ENCODE measurements around the gene MTHFSD. TPM values are rescaled to one million over a fixed set of nuclear protein-coding genes. Genes with fewer than 3 reads are reported as not detected.

MTHFSD gene
- polyA plus RNA-seq, 1 donor (not counting 4 experiments of a cell fraction or from before 2014, with no cell fraction given) = 14.7 TPM

GRCh38 chr16:86480444-86480843, 74.6 kb downstream of the MTHFSD start:
- Histone ChIP-seq H3K9ac (ENCODE audit: control insufficient read depth, extremely low read depth, insufficient read depth, low read length) (no peak overlapping the region), H3K36me3 (ENCODE audit: control insufficient read depth in 2 of 2, extremely low read depth in 1 of 2, insufficient read depth in 2 of 2, low read length in 2 of 2) (no peaks in the 10 kb centered on the region), H4K20me1 (ENCODE audit: control insufficient read depth, extremely low read depth, insufficient read depth, low read length) (no peaks in the 10 kb centered on the region), H3K27me3 (ENCODE audit: control insufficient read depth, extremely low read depth, insufficient read depth, low read length) (peaks cover 11% of the 10 kb centered on the region), H3K4me1 (ENCODE audit: control insufficient read depth, extremely low read depth, insufficient read depth, low read length) (no peaks in the 10 kb centered on the region), H3K27ac (ENCODE audit: control insufficient read depth, insufficient read depth, low read length) (no peak overlapping the region), H2AFZ (ENCODE audit: control insufficient read depth, low read length) (no peak overlapping the region), H3K79me2 (ENCODE audit: control insufficient read depth, insufficient read depth, low read length) (no peaks in the 10 kb centered on the region), H3K4me2 (ENCODE audit: control insufficient read depth, extremely low read depth, insufficient read depth, low read depth, low read length) (no peak overlapping the region), H3K9me3 (ENCODE audit: control insufficient read depth, low read depth, low read length) (peaks cover 2% of the 10 kb centered on the region), H3K9me1 (ENCODE audit: control insufficient read depth, extremely low read depth, insufficient read depth, low read length) (no peaks in the 10 kb centered on the region), H3K4me3 (ENCODE audit: control insufficient read depth in 2 of 3, extremely low read depth in 1 of 3, insufficient read depth in 2 of 3, low read depth in 1 of 3, low read length in 3 of 3) (no peak overlapping the region)
- no peak for DNase-seq (ENCODE audit: low read depth, low spot score)
- no peak for FAIRE-seq
- dilution Hi-C loops (cut with MboI; ENCODE audit: extremely low pct_ligation_motif_present, low sequenced_read_pairs) = no loop called here
- TF ChIP-seq EZH2 (IDR thresholded peaks at IDR 0.05; ENCODE audit: low read length) (no peak), CTCF (optimal IDR thresholded peaks at IDR 0.05 in 1 of 3, IDR thresholded peaks at IDR 0.05 in 1 of 3, conservative IDR thresholded peaks at IDR 0.05 in 1 of 3; ENCODE audit: extremely low read depth in 1 of 3, insufficient read depth in 2 of 3, low read length in 3 of 3) (no peak)

Other genes with a start within 250 kb of the MTHFSD start
- not detected in 3 replicates for gene FOXF1, start 44.7 kb downstream of the MTHFSD start, polyA plus RNA-seq
- 0.02 TPM in 1 of 3 replicates, not detected in the others for gene FOXC2, start 11.6 kb upstream of the MTHFSD start, polyA plus RNA-seq
- gene FOXL1, start 23.3 kb upstream of the MTHFSD start, polyA plus RNA-seq = 0.10 to 0.13 TPM (median 0.11 TPM) in 3 replicates